NB4 (cell line): ENCODE results near the gene FOCAD.

ENCODE experiments used
- POLR2A ChIP-seq: IDR thresholded peaks from 2 replicates; pipeline ENCODE4 v1.6.1; 2011; ENCODE audit warnings: mild to moderate bottlenecking; ENCODE audit not compliant: insufficient read length; ENCODE audit errors: extremely low read depth
- TF ChIP-seq, protein P1 (sequence below): IDR thresholded peaks from one replicate; pipeline ENCODE4 v1.5.1; 2012; ENCODE audit warnings: low read depth, low read length

DNA sequence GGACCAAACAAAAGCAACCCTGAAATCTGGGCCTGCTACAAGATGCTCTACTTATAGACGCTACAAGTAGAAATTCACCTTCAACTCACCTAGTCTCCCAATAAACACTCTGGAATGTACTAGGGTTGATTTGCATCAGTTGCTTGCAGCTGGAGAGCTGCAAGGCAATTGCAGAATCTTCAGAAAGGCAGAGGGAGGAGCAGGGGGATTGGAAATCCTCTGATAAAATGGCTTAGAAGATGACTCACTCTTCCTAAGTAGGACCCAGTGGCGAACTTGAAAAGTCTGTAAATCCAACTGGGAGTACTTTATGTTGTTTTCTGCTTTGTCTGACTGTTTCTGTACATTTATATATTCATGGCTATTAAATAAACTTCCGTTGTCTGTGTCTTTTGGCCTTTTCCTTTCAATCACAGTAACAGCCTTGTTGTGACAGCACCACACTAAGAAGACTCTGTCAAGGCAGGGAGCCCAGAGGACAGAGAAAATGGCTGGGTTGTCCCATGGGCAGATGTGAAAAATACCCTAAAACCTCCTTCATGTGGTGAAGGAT lies 47.1 kb upstream of the FOCAD start:
- TF ChIP-seq POLR2A = no peak
- TF ChIP-seq, protein P1, sequence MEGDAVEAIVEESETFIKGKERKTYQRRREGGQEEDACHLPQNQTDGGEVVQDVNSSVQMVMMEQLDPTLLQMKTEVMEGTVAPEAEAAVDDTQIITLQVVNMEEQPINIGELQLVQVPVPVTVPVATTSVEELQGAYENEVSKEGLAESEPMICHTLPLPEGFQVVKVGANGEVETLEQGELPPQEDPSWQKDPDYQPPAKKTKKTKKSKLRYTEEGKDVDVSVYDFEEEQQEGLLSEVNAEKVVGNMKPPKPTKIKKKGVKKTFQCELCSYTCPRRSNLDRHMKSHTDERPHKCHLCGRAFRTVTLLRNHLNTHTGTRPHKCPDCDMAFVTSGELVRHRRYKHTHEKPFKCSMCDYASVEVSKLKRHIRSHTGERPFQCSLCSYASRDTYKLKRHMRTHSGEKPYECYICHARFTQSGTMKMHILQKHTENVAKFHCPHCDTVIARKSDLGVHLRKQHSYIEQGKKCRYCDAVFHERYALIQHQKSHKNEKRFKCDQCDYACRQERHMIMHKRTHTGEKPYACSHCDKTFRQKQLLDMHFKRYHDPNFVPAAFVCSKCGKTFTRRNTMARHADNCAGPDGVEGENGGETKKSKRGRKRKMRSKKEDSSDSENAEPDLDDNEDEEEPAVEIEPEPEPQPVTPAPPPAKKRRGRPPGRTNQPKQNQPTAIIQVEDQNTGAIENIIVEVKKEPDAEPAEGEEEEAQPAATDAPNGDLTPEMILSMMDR = no peak
